Mesenteric fat pad (tissue), 1 donor: ENCODE measurements around the gene FAM47A. TPM values are rescaled to one million over a fixed set of nuclear protein-coding genes. Genes with fewer than 3 reads are reported as not detected.

Source experiments
- DNase-seq: peaks from one replicate; pipeline ENCODE4 v3.0.0-alpha.2; 2020; ENCODE audit warnings: low spot score
- long read RNA-seq: library from polyadenylated mRNA; unstranded; transcript quantifications from one replicate; pipeline ENCODE4 v2.0.0, GENCODE V29; 2020
- total RNA-seq: library from RNA; stranded (reverse); fragmentation: NEBNext Ultra II Directional; extraction: Animal tissue kit (Norgen Biotek cat#: 25700); gene quantifications from one replicate; pipeline ENCODE4 v1.2.1, GENCODE V29; 2021
- donor health status: DM: yes; HTN: yes; CAD: no.

The FAM47A gene
- total RNA-seq: not detected
- long read RNA-seq: 0 reads

DNA sequence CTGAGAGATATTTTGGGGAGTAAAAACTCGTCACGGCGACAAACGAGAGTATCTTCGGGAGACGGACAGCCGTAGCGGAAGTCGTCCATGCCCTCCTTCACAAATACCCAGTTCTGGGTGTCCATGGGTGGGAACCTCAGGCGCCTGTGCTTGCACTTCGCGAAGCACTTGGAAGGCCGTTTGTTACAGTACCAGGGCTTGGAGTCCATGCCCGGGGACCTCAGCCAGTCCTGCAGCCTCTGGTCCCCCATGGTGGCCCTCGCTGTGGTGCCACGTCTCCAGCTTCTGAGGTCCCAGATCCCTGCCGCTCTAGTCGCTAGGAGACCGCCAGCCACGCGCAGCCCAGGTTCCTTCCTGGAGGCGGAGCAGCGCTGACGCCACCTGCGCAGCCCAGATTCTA lies at the start of gene FAM47A:
Gene FAM47A, minus strand, starts transcription at position 287 of the 400 bp plus-strand sequence. Its CDS starts 36 bp downstream, at position 251.
- no peak for DNase-seq

DNA sequence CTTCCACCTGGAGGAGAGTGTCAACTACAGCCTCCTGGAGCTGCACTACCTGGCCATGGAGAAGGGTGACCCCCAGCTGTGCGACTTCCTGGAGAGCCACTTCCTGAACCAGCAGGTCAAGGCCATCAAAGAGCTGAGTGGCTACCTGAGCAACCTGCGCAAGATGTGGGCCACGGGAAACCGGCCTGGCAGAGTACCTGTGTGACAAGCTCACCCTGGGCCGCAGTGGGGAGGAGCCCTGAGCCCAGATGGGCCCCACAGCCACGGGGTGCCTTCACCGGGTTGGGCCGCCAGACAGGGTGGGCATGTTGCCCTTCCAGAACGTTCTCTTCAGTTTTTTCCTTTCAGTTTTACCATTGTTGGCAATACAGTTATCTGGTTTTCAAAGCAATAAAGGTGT lies 15.2 kb upstream of the FAM47A start:
- no peak for DNase-seq

GRCh38 chrX:34146906-34147305 lies 14.8 kb upstream of the FAM47A start:
- DNase-seq: no peak

DNA sequence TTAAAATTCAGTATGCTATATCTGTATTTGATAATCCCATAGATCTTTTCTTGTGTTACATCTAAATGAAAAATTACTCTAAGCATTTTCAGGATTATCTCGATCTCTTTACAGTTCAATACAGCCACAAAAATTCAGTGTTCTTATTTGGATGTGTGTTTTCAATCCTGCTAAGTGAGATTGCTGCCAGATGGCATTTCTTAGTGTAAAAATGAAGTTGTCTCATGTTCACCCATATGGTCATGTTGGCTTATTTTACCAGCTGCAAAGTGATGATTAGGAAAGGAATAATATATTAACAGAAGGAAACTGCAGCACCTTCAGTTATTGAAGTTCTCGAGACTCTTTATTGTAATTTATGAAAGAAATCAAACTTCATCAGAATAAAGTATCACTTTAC lies 12.1 kb upstream of the FAM47A start:
- DNase-seq: no peak

GRCh38 chrX:34140816-34141215 lies 8.7 kb upstream of the FAM47A start:
- no peak for DNase-seq

- no peak for DNase-seq
These were observed 952 bp downstream of the FAM47A start for GRCh38 chrX:34130980-34131744.

DNA sequence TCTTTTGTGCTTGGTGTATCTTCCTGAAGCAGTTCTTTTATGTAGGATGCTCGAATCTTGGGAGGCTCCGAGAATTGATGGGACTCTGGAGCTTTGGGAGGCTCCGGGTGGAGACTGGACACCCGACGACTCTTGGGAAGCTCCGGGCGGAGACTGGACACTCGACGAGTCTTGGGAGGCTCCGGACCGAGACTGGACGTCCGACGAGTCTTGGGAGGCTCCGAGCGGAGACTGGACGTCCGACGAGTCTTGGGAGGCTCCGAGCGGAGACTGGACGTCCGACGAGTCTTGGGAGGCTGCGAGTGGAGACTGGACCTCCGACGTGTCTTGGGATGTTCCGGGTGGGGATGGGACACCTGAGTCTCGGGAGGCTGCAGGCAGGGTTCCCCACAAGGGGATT lies 1.6 kb downstream of the FAM47A start:
- DNase-seq: no peak

- no peak for DNase-seq
These were observed 6.1 kb downstream of the FAM47A start for GRCh38 chrX:34126011-34126410.

DNA sequence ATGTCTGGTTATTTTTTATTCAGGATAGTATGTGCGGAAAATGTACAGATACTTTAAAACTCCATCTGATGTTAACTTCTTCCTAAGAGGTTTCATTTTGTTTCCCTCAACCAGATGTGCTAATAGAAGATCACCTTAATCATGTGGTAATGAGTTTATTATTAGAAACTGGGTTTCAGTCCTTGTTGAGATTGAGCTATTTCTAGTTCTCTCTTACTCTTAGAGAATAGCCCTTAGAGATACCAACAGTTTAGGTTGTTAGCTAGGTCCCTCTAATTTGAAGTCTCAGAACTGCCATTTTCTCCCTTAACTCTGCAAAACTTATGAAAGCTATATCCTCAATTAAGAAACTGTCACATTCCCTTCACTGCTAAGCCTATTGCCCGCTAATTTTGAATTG lies 13.0 kb downstream of the FAM47A start:
- DNase-seq: no peak

GRCh38 chrX:34112459-34112858 lies 19.7 kb downstream of the FAM47A start:
- no peak for DNase-seq
